Activated T-helper 17 cell treated with anti-CD3 and anti-CD28 coated beads, Interleukin-2, amount 50 U/mL, for 72 hours (primary cell): Measurements from ENCODE around the gene ABCC12. TPM values are rescaled to one million over a fixed set of nuclear protein-coding genes. Genes with fewer than 3 reads are reported as not detected.
"Not testable (repeated sequence)": the region's sequence is repeated elsewhere in the genome, so short reads cannot be mapped to it uniquely, and the experiment has no call there.

Source experiments
- ATAC-seq: fragments of 150-1000 bp; cut with Tn5 transposase; replicated peaks from 2 replicates; pipeline ENCODE4 v1.10.0; 2021; ENCODE audit warnings: mild to moderate bottlenecking, moderate library complexity
- H3K27ac Mint-ChIP-seq: one replicate; pipeline ENCODE4 v1.8.0; 2022; ENCODE audit warnings: mixed read lengths
- H3K27me3 Mint-ChIP-seq: one replicate; pipeline ENCODE4 v1.8.0; 2022; ENCODE audit warnings: mixed read lengths
- H3K36me3 Mint-ChIP-seq: one replicate; pipeline ENCODE4 v1.8.0; 2022; ENCODE audit warnings: low read depth, mild to moderate bottlenecking, mixed read lengths
- H3K4me1 Mint-ChIP-seq: one replicate; pipeline ENCODE4 v1.8.0; 2022; ENCODE audit warnings: mixed read lengths
- H3K4me3 Mint-ChIP-seq: one replicate; pipeline ENCODE4 v1.8.0; 2022; ENCODE audit warnings: mild to moderate bottlenecking, mixed read lengths
- H3K9me3 Mint-ChIP-seq: one replicate; pipeline ENCODE4 v1.8.0; 2022; ENCODE audit warnings: mixed read lengths
- total RNA-seq, 2 donors: library from RNA; stranded (reverse); gene quantifications; one replicate each; pipeline ENCODE4 v1.2.3, GENCODE V29; 2022

The ABCC12 gene
- total RNA-seq, result not detected

DNA sequence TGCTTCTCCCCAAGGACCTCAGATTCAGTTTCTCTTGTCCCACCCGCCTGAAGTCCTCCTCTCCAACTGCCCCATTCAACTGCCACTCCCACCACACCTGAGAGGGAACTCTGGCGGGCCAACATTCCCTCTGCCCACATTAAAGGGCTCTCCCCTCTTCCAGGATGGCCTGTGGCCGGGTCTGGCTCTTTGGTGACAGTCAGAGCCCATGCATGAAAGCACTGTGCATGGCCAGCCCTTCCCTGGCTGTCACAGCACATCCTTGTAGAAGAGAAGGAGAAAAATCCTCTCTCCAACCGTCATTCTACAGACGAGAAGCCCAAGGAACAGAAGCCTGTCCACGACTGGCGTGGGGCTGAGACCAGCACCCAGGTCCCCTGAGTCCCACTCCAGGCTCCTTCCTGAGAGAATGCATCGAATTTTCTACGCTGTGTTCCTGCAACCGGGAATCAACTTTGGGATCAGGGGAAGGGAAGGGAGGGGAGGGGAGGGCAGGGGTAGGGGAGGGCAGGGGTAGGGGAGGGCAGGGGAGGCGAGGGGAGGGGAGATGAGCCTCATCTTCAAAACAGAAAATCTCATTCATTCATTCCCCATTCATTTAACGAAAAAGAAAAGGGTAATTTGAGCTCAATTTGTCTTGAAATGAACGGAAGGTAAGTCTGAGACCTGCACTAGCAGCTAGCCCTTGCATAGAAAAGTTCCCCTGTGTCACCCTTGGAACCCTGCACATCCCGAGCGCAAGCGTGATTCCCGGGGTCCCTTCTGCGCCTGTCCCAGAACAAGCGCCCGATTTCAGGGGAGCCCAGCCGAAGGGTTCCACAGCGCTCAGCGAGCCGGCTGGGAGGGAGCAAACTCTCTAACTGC lies at the start of gene ABCC12:
Gene ABCC12 (minus strand): TSS at position 68 of the 864 bp plus-strand sequence. CDS start 9,569 bp downstream, outside the sequence.
- Mint-ChIP-seq H3K27ac (no peak within 1 kb of the TSS), H3K27me3 (no peaks in the 10 kb centered on the region), H3K9me3 (no peaks in the 10 kb centered on the region), H3K4me1 (peaks cover 15% of the 10 kb centered on the region), H3K36me3 (peaks cover 10% of the 10 kb centered on the region), H3K4me3 (no peak within 1 kb of the TSS)
- ATAC-seq, result no peak

DNA sequence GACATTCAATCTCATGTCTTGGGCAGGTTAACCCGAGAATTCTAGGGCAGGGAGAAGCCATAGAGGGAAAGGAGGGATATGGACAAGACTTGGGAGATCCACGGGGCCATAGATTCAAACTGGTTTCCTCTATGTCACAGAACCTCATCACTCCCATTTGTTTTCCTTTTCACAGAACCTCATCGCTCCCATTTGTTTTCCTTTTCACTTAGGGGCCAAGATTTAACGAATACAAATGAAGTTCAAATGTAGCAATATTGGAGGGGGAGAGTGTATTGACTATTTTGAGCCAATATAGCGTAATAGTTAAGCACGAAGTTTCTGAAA lies 49.0 kb upstream of the ABCC12 start:
- H3K27me3 Mint-ChIP-seq, result peaks cover 15% of the 10 kb centered on the region
- no peak for ATAC-seq
- H3K9me3 Mint-ChIP-seq, result no peaks in the 10 kb centered on the region
- no peak overlapping the region for H3K27ac Mint-ChIP-seq
- no peak overlapping the region for H3K4me3 Mint-ChIP-seq
- no peaks in the 10 kb centered on the region for H3K36me3 Mint-ChIP-seq
- H3K4me1 Mint-ChIP-seq, result peaks cover 4% of the 10 kb centered on the region

DNA sequence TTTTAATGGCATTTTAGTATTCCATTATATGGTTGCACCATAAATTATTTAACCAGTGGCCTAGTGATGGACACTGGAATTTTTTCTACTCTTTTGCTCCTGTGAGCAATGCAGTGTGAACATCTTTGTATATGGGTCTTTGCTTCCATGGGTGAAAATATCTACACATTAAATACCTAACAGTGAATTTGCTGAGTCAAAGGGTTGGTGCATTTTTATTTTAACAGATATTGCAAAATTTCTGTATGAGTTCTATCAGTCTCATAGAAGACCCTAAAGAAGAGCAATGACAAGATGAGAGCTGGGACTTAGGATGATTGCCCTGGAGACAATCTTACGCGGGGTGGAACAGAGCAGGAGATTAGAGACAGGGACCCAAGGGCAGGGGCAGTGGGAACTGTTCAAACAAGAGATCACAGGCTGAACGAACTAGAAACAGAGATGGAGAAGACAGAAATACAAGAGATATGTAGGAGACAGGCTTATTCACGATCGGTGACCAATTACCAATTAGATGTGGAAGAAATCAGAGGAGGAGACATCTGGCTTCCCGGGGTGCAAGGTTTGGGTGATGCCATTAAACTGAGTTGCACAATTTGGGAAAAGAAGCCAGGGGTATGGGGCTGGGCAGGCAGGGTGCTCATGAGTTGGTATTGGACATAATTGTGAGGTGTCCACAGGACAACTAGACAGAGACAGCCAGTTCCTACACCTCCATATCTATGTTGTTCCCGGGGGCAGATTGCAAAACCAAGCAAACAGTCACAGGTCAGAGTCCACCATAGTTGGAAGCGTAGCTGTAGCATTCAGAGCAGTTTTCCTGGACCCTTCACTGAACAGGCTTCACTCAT lies 48.4 kb upstream of the ABCC12 start:
- no peak for ATAC-seq
- H3K27me3 Mint-ChIP-seq, result peaks cover 15% of the 10 kb centered on the region
- H3K9me3 Mint-ChIP-seq, result no peaks in the 10 kb centered on the region
- H3K4me3 Mint-ChIP-seq, result no peak overlapping the region
- H3K4me1 Mint-ChIP-seq, result peaks cover 4% of the 10 kb centered on the region
- no peak overlapping the region for H3K27ac Mint-ChIP-seq
- no peaks in the 10 kb centered on the region for H3K36me3 Mint-ChIP-seq

DNA sequence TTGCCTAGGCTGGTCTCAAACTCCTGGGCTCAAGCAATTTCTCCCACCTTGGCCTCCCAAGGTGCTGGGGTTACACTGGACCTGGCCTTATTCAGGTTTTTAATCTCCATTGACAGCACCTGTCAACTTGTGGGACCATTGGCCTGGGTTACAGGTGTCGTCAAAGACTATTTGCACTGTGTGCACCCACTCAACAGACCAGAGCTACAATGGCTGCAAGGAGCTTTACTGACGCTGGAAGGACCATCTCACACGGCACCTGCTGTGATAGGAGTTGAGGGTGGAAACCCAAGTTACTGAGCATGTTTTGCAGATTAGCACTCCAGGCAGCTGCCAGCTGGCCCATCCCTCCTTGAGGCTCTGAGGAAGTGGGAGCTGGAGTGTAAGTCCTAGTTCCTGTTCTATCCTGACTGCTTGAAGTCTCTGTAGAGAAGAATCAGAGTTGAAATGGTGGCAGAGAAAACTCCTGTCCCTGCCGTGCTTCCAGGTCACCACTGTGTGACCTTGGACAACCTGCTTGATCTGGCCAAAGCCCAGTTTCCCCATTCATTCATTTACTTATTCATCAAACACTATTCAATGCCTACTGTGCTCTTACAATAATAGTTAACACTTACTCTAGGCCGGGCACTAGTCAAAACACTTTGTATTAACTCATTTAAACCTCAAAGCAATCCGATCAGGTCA lies 45.9 kb upstream of the ABCC12 start:
- ATAC-seq, result no peak
- H3K4me1 Mint-ChIP-seq, result peaks cover under 1% of the 10 kb centered on the region
- H3K27me3 Mint-ChIP-seq, result peaks cover 14% of the 10 kb centered on the region
- H3K36me3 Mint-ChIP-seq, result no peaks in the 10 kb centered on the region
- no peaks in the 10 kb centered on the region for H3K9me3 Mint-ChIP-seq
- H3K4me3 Mint-ChIP-seq, result no peak overlapping the region
- no peak overlapping the region for H3K27ac Mint-ChIP-seq

DNA sequence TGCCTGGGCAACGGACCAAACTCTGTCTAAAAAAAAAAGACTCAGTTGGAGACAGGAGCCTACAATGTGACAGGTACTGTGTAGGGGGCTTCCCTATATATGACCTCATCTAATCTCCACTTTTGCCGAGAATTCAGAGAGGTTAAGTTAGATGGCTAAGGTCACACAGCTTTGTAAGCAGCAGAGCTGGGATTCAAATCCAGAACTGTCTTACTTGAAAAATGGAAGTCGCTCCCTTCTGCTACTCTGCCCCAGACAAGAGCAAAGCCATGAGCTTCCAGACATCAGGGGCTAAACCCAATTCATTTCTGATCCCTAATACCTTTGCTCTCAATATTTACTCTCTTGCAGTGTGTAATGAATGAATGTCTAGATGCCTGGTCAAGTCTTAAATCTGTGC lies 41.5 kb upstream of the ABCC12 start:
- no peak for ATAC-seq
- Mint-ChIP-seq H3K27ac (no peak overlapping the region), H3K27me3 (peaks cover 5% of the 10 kb centered on the region), H3K36me3 (no peaks in the 10 kb centered on the region), H3K4me3 (no peak overlapping the region), H3K9me3 (no peaks in the 10 kb centered on the region), H3K4me1 (no peaks in the 10 kb centered on the region)

DNA sequence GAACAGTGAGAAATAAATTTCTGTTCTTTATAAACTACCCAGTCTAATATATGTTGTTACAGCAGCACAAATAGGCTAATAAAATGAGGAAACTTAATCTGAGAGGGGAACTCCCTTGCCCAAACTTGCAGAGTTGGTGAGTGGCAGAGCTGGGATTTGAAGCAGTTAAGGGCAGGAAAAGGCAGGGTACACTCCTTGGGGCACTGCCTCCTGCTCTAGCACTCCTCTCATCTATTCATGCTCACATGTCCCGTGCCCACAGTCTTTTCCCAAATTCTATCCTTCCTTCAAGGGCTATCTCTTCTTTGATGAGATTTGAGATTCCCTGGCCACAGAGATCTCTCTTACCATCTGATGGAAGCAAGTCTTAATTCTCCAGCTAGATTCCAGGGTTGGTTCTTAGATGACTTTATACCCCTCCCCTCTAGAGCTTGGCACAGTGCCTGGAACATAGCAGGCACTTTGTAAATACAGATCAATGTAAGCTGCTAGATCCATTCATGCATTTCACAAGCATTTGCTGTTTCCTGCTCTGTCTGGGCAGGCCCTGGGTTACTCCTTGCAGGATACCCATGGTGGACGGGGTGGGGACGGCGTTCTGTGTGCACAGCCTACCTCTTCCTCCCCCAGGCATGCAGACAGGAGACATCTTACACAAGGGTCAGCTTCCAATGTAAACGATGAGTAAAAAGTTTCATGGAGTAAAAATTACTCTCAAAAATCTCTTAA lies 39.2 kb upstream of the ABCC12 start:
- Mint-ChIP-seq H3K36me3 (no peaks in the 10 kb centered on the region), H3K9me3 (no peaks in the 10 kb centered on the region), H3K27ac (no peak overlapping the region), H3K27me3 (peaks cover 5% of the 10 kb centered on the region), H3K4me3 (no peak overlapping the region), H3K4me1 (no peaks in the 10 kb centered on the region)
- no peak for ATAC-seq

DNA sequence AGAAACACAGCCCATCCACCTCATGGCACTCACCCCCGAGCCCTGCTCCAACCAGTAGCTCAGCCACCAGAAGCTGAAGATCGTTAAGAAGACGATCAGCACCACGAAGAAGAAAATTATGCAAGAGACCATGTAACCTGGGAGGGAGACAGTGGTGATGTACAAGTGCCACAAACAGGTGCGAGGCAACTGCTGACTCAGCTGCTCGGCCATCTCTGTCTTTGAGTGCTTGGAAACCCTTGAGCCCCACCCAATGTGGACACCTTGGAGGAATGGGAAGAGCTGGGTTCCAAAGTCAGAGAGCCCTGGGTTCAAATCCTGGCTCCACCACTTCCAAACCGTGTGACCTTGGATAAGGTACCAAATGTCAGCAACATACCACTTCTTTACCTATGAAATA lies 38.1 kb upstream of the ABCC12 start:
- Mint-ChIP-seq H3K36me3 (no peaks in the 10 kb centered on the region), H3K27me3 (peaks cover 5% of the 10 kb centered on the region), H3K9me3 (no peaks in the 10 kb centered on the region), H3K4me1 (peaks cover under 1% of the 10 kb centered on the region), H3K27ac (no peak overlapping the region), H3K4me3 (no peak overlapping the region)
- ATAC-seq, result no peak

DNA sequence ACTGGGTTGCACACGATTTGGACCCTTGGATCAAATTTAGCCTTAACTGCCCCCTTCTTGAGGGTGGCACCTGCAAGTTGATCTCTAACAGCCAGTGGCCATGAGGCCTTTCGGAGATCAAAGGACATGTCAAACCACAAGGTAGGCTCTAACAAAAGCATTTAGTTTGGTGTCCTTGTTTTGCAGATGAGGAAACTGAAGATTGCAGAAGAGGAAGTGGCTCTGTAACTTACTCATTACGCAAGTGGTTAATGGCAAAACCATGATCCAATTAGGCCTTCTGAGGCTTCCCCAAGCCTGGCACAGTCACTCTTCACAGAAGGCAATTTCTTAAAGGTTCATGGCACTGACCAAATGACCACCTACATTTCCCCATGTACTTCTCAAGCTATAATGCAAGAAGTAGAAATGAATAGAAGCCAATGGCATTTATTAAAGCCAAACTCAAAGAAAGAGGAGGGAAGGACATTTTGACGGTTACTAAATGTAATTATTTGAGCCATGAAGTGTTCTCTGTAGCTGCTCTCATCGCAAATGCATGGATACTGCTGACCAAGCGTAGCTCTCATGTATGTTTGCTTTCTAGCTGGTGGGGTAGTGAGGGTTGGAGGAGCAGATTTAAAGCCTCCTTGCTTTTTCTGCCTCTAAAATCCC lies 32.8 kb upstream of the ABCC12 start:
- H3K36me3 Mint-ChIP-seq, result no peaks in the 10 kb centered on the region
- no peak overlapping the region for H3K27ac Mint-ChIP-seq
- H3K4me1 Mint-ChIP-seq, result peaks cover 7% of the 10 kb centered on the region
- H3K9me3 Mint-ChIP-seq, result no peaks in the 10 kb centered on the region
- no peak overlapping the region for H3K4me3 Mint-ChIP-seq
- no peaks in the 10 kb centered on the region for H3K27me3 Mint-ChIP-seq
- peak; percentile 56 for ATAC-seq

DNA sequence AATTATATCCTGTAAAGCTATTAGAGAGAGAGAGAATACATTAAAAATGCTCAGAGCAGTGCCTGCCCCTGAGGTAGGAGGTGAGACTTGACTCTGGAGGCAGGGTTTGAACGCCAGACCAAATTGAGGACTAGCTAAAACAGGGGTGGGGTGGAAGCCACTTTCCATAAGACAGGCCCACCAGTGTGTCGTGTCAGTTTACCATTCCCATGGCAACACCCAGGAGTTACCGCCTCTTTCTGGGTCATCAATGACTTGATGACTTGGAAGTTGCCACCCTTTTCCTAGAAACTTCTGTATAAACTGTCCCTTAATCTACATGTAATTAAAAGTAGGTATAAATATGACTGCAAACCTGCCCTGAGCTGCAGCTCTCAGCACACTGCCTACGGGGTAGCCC lies 32.0 kb upstream of the ABCC12 start:
- Mint-ChIP-seq H3K4me3 (no peak overlapping the region), H3K27me3 (no peaks in the 10 kb centered on the region), H3K4me1 (peaks cover 7% of the 10 kb centered on the region), H3K9me3 (no peaks in the 10 kb centered on the region), H3K36me3 (no peaks in the 10 kb centered on the region), H3K27ac (no peak overlapping the region)
- ATAC-seq, result no peak

DNA sequence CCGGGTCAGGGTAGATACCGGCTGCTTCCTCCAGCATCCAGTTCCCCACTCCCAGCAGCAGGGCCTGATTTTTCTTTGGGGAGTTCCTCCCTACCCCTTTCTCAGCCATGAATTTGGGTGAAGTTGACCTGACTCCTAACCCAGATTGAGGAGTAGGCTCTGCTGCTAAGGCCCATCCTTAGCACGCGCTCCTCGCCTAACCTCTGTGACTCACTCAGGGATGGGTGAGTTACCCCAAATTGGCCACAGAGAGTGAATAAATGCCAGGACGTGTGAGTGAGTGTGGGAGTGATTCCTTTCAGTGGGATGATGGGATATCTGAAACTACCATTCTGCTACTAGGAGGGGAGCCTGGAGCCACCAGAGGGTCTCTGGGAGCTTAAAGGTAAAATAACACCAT lies 28.9 kb upstream of the ABCC12 start:
- no peak overlapping the region for H3K27ac Mint-ChIP-seq
- no peak overlapping the region for H3K4me3 Mint-ChIP-seq
- H3K36me3 Mint-ChIP-seq, result no peaks in the 10 kb centered on the region
- H3K4me1 Mint-ChIP-seq, result peaks cover 7% of the 10 kb centered on the region
- no peaks in the 10 kb centered on the region for H3K9me3 Mint-ChIP-seq
- ATAC-seq, result peak; percentile 64
- no peaks in the 10 kb centered on the region for H3K27me3 Mint-ChIP-seq

DNA sequence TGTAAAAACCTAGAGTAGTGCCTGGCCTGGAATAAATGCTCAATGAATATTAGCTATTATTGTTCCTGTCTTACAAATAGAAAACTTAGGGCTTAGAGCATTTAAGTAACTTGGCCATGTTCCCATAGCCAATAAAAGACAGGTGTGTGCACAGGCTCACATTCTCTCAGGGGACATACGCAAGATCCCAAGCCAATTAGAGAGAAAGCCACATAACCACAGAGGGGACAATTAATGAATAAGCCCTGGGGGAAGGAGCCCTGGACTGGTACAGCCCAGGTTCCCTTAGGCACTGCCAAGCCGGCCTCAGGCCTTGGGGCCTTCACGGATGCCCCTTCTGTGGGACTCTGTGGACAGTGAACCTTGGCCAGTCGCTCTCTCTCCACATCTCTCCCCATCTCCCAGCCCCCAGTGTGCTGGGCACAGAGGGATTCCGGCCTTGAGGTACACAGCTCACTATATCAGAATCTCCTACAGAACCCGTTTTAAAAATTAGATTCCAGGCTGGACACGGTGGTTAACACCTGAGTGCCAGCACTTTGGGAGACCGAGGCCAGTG lies 27.3 kb upstream of the ABCC12 start:
- no peaks in the 10 kb centered on the region for H3K9me3 Mint-ChIP-seq
- no peak for ATAC-seq
- H3K4me1 Mint-ChIP-seq, result no peaks in the 10 kb centered on the region
- H3K36me3 Mint-ChIP-seq, result no peaks in the 10 kb centered on the region
- H3K27ac Mint-ChIP-seq, result no peak overlapping the region
- no peaks in the 10 kb centered on the region for H3K27me3 Mint-ChIP-seq
- no peak overlapping the region for H3K4me3 Mint-ChIP-seq

DNA sequence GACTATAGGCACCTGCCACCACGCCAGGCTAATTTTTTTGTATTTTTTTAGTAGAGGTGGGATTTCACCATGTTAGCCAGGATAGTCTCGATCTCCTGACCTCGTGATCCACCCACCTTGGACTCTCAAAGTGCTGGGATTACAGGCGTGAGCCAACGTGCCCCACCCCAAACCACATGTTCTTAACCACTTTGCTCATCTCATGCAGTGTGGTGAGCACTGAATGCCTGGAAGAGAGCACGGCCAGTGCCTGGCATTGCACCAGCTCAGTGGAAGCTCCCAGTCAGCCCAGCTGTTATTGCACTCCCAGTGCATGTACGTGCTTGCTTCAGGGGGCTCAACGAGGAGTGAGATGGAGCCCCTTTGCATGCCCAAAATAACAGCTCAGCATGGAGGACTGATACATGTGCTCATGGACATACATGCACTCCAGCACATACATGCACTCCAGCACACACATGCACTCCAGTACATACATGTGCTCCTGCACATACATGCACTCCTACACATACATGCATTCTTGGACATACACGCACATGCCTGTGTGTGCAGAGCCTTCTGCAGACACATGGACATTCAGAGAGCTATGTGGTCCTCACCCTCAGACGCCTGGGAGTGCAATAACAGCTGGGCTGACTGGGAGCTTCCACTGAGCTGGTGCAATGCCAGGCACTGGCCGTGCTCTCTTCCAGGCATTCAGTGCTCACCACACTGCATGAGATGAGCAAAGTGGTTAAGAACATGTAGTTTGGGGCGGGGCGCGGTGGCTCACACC lies 26.1 kb upstream of the ABCC12 start:
- not testable (repeated sequence) for H3K27ac Mint-ChIP-seq, ATAC-seq, H3K27me3 Mint-ChIP-seq, H3K9me3 Mint-ChIP-seq, H3K36me3 Mint-ChIP-seq, H3K4me1 Mint-ChIP-seq, H3K4me3 Mint-ChIP-seq

DNA sequence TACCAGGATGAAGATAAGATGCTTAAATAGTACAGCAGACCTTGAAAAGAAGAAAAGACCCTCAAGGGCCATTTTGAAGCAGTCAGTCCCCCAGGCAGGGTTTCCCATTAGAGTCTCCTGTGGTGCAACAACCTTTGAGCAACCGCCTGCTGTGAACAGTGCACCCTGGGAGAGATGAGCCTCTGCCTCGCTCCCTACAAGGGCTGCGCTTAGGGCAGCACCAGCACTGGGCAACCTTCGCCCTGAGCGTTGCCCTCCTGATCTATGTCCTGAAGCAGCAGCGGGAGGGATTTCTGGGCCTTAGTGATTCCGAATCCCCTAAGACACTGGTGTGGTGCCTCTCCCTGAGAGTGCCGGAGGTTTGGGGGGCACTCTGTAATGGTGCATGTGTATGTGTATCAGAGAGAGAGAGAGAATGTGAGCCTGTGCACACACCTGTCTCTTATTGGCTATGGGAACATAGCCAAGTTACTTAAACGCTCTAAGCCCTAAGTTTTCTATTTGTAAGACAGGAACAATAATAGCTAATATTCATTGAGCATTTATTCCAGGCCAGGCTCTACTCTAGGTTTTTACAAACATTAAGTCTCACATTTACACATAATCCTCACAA lies 25.2 kb upstream of the ABCC12 start:
- Mint-ChIP-seq H3K4me3 (no peak overlapping the region), H3K27ac (no peak overlapping the region), H3K9me3 (no peaks in the 10 kb centered on the region), H3K4me1 (no peaks in the 10 kb centered on the region), H3K36me3 (no peaks in the 10 kb centered on the region), H3K27me3 (no peaks in the 10 kb centered on the region)
- ATAC-seq, result no peak
